ENCODE results near the gene CST7. TPM values are rescaled to one million over a fixed set of nuclear protein-coding genes. Genes with fewer than 3 reads are reported as not detected.

CST7 gene
- polyA plus RNA-seq, 1 donor from 2014 or later = not detected

DNA sequence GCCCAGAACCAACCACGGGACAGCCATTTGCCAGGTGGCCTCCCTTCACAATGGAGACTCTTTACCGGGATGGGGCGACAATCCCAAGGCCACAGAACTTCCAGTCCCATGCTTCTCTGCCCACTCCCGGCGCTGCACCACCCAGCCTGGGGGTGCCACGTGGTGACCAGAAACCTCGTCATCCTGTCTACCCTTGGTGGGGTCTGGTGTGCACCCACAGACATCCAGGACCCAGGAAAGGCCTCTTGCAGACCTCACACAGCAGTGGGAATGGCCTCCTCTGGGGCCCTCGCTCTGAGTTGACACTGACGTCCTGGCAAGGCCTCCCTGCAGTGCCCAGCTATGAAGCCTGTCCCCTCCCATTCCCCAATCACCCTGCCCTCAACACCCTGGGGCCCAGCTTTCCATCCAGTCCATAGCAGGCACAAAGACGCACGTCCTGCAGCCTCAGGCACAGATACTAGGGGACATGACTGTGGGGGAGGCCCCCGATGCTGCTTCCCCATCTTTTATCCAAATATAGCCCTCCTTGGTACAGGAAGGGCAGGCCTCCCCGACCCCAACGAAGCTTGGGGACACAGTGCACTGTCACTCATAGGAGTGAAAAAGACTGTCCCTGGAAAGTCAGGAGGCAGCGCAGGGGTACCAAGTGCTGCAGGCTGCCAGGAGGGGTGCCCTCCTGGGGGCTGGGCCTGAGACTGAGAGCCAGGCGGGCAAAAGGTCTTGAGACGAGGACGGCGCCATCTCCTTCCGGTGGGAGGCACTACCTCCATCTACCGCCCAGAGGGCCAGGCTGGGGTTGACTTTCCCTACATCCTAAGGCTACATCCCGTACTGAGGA, 7.2 kb downstream of the CST7 start:
- no peaks in the 10 kb centered on the region for H3K27me3 ChIP-seq (ENCODE audit: insufficient read depth, low read depth, low read length)
- H3K36me3 ChIP-seq (ENCODE audit: insufficient read depth, low read length) = no peaks in the 10 kb centered on the region
- no peak overlapping the region for H3K27ac ChIP-seq (ENCODE audit: low read length)
- H3K4me2 ChIP-seq (ENCODE audit: low read length) = no peak overlapping the region
- no peaks in the 10 kb centered on the region for H3K79me2 ChIP-seq (replicated peaks; ENCODE audit: insufficient read depth, low read length)
- no peak overlapping the region for H2AFZ ChIP-seq (ENCODE audit: low read depth, low read length)
- no peaks in the 10 kb centered on the region for H3F3A ChIP-seq (ENCODE audit: insufficient read depth, low read length, poor library complexity, severe bottlenecking)
- H3K4me3 ChIP-seq (ENCODE audit: low read length) = no peak overlapping the region
- no peaks in the 10 kb centered on the region for H3K9me3 ChIP-seq (ENCODE audit: low read length)
- H3K9ac ChIP-seq (ENCODE audit: low read length) = no peak overlapping the region
- H3K9me2 ChIP-seq (ENCODE audit: insufficient read depth, low read length) = no peaks in the 10 kb centered on the region
- no peaks in the 10 kb centered on the region for H4K20me1 ChIP-seq (ENCODE audit: insufficient read depth)
- TF ChIP-seq RAD21 (conservative IDR thresholded peaks at IDR 0.05) (no peak), SMC3 (conservative IDR thresholded peaks at IDR 0.05; ENCODE audit: poor library complexity) (no peak), TAF1 (IDR thresholded peaks at IDR 0.05; ENCODE audit: low read depth) (no peak), MXI1 (conservative IDR thresholded peaks at IDR 0.05; ENCODE audit: poor library complexity, severe bottlenecking) (no peak), EP300 (conservative IDR thresholded peaks at IDR 0.05; ENCODE audit: poor library complexity, severe bottlenecking) (no peak), EZH2 (IDR thresholded peaks at IDR 0.05; ENCODE audit: borderline replicate concordance, insufficient read depth, low read length, poor library complexity, severe bottlenecking) (no peak)
- TF ChIP-seq, protein P1, sequence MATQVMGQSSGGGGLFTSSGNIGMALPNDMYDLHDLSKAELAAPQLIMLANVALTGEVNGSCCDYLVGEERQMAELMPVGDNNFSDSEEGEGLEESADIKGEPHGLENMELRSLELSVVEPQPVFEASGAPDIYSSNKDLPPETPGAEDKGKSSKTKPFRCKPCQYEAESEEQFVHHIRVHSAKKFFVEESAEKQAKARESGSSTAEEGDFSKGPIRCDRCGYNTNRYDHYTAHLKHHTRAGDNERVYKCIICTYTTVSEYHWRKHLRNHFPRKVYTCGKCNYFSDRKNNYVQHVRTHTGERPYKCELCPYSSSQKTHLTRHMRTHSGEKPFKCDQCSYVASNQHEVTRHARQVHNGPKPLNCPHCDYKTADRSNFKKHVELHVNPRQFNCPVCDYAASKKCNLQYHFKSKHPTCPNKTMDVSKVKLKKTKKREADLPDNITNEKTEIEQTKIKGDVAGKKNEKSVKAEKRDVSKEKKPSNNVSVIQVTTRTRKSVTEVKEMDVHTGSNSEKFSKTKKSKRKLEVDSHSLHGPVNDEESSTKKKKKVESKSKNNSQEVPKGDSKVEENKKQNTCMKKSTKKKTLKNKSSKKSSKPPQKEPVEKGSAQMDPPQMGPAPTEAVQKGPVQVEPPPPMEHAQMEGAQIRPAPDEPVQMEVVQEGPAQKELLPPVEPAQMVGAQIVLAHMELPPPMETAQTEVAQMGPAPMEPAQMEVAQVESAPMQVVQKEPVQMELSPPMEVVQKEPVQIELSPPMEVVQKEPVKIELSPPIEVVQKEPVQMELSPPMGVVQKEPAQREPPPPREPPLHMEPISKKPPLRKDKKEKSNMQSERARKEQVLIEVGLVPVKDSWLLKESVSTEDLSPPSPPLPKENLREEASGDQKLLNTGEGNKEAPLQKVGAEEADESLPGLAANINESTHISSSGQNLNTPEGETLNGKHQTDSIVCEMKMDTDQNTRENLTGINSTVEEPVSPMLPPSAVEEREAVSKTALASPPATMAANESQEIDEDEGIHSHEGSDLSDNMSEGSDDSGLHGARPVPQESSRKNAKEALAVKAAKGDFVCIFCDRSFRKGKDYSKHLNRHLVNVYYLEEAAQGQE (IDR thresholded peaks at IDR 0.05; ENCODE audit: borderline replicate concordance) = no peak
- TF ChIP-seq, protein P2, sequence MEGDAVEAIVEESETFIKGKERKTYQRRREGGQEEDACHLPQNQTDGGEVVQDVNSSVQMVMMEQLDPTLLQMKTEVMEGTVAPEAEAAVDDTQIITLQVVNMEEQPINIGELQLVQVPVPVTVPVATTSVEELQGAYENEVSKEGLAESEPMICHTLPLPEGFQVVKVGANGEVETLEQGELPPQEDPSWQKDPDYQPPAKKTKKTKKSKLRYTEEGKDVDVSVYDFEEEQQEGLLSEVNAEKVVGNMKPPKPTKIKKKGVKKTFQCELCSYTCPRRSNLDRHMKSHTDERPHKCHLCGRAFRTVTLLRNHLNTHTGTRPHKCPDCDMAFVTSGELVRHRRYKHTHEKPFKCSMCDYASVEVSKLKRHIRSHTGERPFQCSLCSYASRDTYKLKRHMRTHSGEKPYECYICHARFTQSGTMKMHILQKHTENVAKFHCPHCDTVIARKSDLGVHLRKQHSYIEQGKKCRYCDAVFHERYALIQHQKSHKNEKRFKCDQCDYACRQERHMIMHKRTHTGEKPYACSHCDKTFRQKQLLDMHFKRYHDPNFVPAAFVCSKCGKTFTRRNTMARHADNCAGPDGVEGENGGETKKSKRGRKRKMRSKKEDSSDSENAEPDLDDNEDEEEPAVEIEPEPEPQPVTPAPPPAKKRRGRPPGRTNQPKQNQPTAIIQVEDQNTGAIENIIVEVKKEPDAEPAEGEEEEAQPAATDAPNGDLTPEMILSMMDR (IDR thresholded peaks at IDR 0.05; ENCODE audit: poor library complexity, severe bottlenecking) = no peak

DNA sequence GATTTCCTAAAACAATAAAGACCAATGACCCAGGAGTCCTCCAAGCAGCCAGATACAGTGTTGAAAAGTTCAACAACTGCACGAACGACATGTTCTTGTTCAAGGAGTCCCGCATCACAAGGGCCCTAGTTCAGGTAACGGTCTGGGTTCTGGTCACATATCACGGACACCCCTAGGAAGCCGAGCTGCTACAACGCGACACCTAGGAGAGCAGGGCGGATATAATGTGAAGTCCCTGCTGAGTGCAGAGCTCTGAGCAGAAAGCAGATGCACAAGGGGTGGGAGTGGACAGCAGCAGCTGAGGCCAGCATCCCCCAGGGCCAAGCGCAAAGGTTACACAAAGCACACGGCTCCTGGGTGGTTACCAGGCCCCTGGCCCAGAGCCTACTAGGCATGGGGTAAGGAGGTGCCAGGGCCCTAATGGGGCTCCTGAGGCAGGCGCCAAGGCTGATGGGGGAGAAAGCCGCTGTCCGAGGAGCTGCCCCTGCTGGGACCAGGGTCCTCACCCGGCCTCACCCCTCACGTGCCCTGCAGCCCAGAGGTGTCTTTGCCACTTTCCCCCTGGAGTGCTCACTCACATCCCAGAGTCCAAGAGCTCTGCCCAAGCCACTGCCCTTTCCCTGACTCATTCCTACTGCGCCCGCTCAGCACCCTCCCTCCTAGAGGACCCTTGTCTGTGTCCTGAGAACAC, 8.4 kb downstream of the CST7 start:
- Histone ChIP-seq H3K27me3 (ENCODE audit: insufficient read depth, low read depth, low read length) (no peaks in the 10 kb centered on the region), H2AFZ (ENCODE audit: low read depth, low read length) (no peak overlapping the region), H3F3A (ENCODE audit: insufficient read depth, low read length, poor library complexity, severe bottlenecking) (no peaks in the 10 kb centered on the region), H3K4me3 (ENCODE audit: low read length) (no peak overlapping the region), H4K20me1 (ENCODE audit: insufficient read depth) (no peaks in the 10 kb centered on the region), H3K36me3 (ENCODE audit: insufficient read depth, low read length) (peaks cover 3% of the 10 kb centered on the region), H3K27ac (ENCODE audit: low read length) (no peak overlapping the region), H3K9ac (ENCODE audit: low read length) (no peak overlapping the region), H3K4me2 (ENCODE audit: low read length) (no peak overlapping the region), H3K9me2 (ENCODE audit: insufficient read depth, low read length) (no peaks in the 10 kb centered on the region), H3K79me2 (replicated peaks; ENCODE audit: insufficient read depth, low read length) (no peaks in the 10 kb centered on the region), H3K9me3 (ENCODE audit: low read length) (no peaks in the 10 kb centered on the region)
- TF ChIP-seq MXI1 (conservative IDR thresholded peaks at IDR 0.05; ENCODE audit: poor library complexity, severe bottlenecking) = no peak
- TF ChIP-seq, protein P1 (IDR thresholded peaks at IDR 0.05; ENCODE audit: borderline replicate concordance) = no peak
- TF ChIP-seq POLR2AphosphoS5 (IDR thresholded peaks at IDR 0.05) = no peak
- TF ChIP-seq RAD21 (conservative IDR thresholded peaks at IDR 0.05) = no peak
- TF ChIP-seq, protein P2 (IDR thresholded peaks at IDR 0.05; ENCODE audit: poor library complexity, severe bottlenecking) = no peak
- no peak for TF ChIP-seq SMC3 (conservative IDR thresholded peaks at IDR 0.05; ENCODE audit: poor library complexity)
- TF ChIP-seq TAF1 (IDR thresholded peaks at IDR 0.05; ENCODE audit: low read depth) = no peak
- no peak for TF ChIP-seq EP300 (conservative IDR thresholded peaks at IDR 0.05; ENCODE audit: poor library complexity, severe bottlenecking)
- no peak for TF ChIP-seq EZH2 (IDR thresholded peaks at IDR 0.05; ENCODE audit: borderline replicate concordance, insufficient read depth, low read length, poor library complexity, severe bottlenecking)
